CD4-positive, alpha-beta T cell (primary cell): Measurements from ENCODE around the gene LRRC8E. TPM values are rescaled to one million over a fixed set of nuclear protein-coding genes. Genes with fewer than 3 reads are reported as not detected.
A peak's percentile ranks its signal among the peaks of the same experiment; 100 is the strongest.
"Not testable (repeated sequence)": the region's sequence is repeated elsewhere in the genome, so short reads cannot be mapped to it uniquely, and the experiment has no call there.

Experiments
- ATAC-seq: fragments of 200-7000 bp; cut with Tn5 transposase; one replicate; pipeline ENCODE4 v1.10.0; 2022; ENCODE audit warnings: mild to moderate bottlenecking; ENCODE audit not compliant: poor library complexity
- CTCF ChIA-PET: fragments of 350-600 bp; sonication (Branson Sonifier 250); formaldehyde crosslinking; loops from one replicate; lab custom pipeline; 2021; ENCODE audit warnings: antibody characterized with exemption, inconsistent platforms; lab: Charles Lee
- POLR2A ChIA-PET: fragments of 350-600 bp; sonication (Branson Sonifier 250); formaldehyde crosslinking; loops from one replicate; lab custom pipeline; 2021; ENCODE audit warnings: antibody characterized with exemption, inconsistent platforms; lab: Charles Lee
- DNase-seq, 14 experiments: peaks; one replicate each; pipeline ENCODE4 v3.0.0-alpha.2; 2013 to 2020; ENCODE audit warnings: mixed read lengths in 2 of 14
- H3K27ac ChIP-seq, 2 donors: one replicate each; pipeline versions ENCODE4 v1.5.1 to v1.7.0; 2013; ENCODE audit warnings: low read length in 2 of 2, low read depth in 1 of 2, mild to moderate bottlenecking in 1 of 2
- H3K27me3 ChIP-seq, 2 experiments: 1 replicate in 1 of 2; 2 replicates in 1 of 2; pipeline versions ENCODE4 v1.6.1 to v1.7.0; 2013; ENCODE audit warnings: low read length in 2 of 2, control low read depth in 1 of 2, mild to moderate bottlenecking in 1 of 2, moderate library complexity in 1 of 2; ENCODE audit not compliant: insufficient read depth in 2 of 2, control insufficient read depth in 1 of 2
- H3K36me3 ChIP-seq: one replicate; pipeline ENCODE4 v1.6.1; 2013; ENCODE audit warnings: low read length, control low read depth; ENCODE audit not compliant: insufficient read depth
- H3K4me1 ChIP-seq: one replicate; pipeline ENCODE4 v1.6.1; 2013; ENCODE audit warnings: low read length, control low read depth; ENCODE audit not compliant: insufficient read depth
- H3K4me3 ChIP-seq: one replicate; pipeline ENCODE4 v1.5.1; 2013; ENCODE audit warnings: mild to moderate bottlenecking, low read length, moderate library complexity
- H3K9me3 ChIP-seq, 2 experiments: 1 replicate in 1 of 2; 2 replicates in 1 of 2; pipeline versions ENCODE4 v1.6.1 to v1.7.0; 2013; ENCODE audit warnings: low read length in 2 of 2, mild to moderate bottlenecking in 2 of 2, control low read depth in 1 of 2, moderate library complexity in 1 of 2; ENCODE audit not compliant: control insufficient read depth in 1 of 2, insufficient read depth in 1 of 2
- H3K27ac Mint-ChIP-seq: one replicate; pipeline ENCODE4 v1.8.0; 2020; ENCODE audit warnings: mixed read lengths
- H3K27me3 Mint-ChIP-seq: one replicate; pipeline ENCODE4 v1.8.0; 2021; ENCODE audit warnings: mixed read lengths
- H3K36me3 Mint-ChIP-seq: one replicate; pipeline ENCODE4 v1.8.0; 2021; ENCODE audit warnings: low read depth, mixed read lengths
- H3K4me1 Mint-ChIP-seq: one replicate; pipeline ENCODE4 v1.8.0; 2021; ENCODE audit warnings: low read depth, mixed read lengths
- H3K4me3 Mint-ChIP-seq: one replicate; pipeline ENCODE4 v1.8.0; 2020; ENCODE audit warnings: mild to moderate bottlenecking, mixed read lengths
- H3K9me3 Mint-ChIP-seq: one replicate; pipeline ENCODE4 v1.8.0; 2020; ENCODE audit warnings: mixed read lengths
- intact Hi-C, 2 experiments: fragments of 100-400 bp; cut with DNase I in 1 of 2; cut with micrococcal nuclease in 1 of 2; formaldehyde crosslinking; loops; one replicate each; pipeline versions ENCODE4 v1.15.1 to v1.9.0; 2023 to 2025; cut with DNase I, micrococcal nuclease
- total RNA-seq, 174 experiments: library from RNA in 2 of 174; stranded (reverse) in 2 of 174; gene quantifications; one replicate each; pipeline ENCODE4 v1.2.3 and lab custom pipeline; 2021 to 2026
- TF ChIP-seq, protein P1 (sequence below): fragments of 200-600 bp; IDR thresholded peaks from one replicate; pipeline ENCODE4 v1.8.0; 2022; ENCODE audit warnings: antibody characterized with exemption, mild to moderate bottlenecking

Gene LRRC8E
- total RNA-seq, 2 experiments from 2014 or later, result not detected

DNA sequence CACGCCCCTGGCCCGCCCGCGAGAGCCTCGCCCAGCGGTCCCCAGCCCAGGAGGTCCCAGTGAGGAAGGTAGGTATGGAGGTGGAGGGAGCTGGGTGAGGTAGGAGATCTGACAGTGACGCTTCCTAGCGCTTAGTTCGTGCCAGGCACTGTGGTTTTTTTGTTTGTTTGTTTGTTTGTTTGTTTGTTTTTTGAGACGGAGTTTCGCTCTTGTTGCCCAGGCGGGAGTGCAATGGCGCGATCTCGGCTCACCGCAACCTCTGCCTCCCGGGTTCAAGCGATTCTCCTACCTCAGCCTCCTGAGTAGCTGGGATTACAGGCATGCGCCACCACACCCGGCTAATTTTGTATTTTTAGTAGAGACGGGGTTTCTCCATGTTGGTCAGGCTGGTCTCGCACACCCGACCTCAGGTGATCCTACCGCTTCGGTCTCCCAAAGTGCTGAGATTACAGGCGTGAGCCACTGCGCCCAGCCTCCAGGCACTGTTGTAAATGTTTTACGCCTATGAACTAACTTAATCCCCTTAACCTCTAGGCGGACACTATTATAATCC lies 29.8 kb downstream of the LRRC8E start:
- H3K4me3 ChIP-seq, H3K27ac Mint-ChIP-seq, H3K9me3 ChIP-seq, H3K27ac ChIP-seq, H3K9me3 Mint-ChIP-seq, ATAC-seq, DNase-seq, intact Hi-C loops: not testable (repeated sequence)
- TF ChIP-seq, protein P1, sequence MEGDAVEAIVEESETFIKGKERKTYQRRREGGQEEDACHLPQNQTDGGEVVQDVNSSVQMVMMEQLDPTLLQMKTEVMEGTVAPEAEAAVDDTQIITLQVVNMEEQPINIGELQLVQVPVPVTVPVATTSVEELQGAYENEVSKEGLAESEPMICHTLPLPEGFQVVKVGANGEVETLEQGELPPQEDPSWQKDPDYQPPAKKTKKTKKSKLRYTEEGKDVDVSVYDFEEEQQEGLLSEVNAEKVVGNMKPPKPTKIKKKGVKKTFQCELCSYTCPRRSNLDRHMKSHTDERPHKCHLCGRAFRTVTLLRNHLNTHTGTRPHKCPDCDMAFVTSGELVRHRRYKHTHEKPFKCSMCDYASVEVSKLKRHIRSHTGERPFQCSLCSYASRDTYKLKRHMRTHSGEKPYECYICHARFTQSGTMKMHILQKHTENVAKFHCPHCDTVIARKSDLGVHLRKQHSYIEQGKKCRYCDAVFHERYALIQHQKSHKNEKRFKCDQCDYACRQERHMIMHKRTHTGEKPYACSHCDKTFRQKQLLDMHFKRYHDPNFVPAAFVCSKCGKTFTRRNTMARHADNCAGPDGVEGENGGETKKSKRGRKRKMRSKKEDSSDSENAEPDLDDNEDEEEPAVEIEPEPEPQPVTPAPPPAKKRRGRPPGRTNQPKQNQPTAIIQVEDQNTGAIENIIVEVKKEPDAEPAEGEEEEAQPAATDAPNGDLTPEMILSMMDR, result peak; percentile 33
- H3K4me3 Mint-ChIP-seq, result peak overlapping the region; percentile 71
- Histone ChIP-seq H3K36me3 (peaks cover 18% of the 10 kb centered on the region), H3K27me3 (peaks cover 34 to 35% of the 10 kb centered on the region in 2 experiments), H3K4me1 (peaks cover 64% of the 10 kb centered on the region)
- peaks cover 21% of the 10 kb centered on the region for H3K36me3 Mint-ChIP-seq
- H3K27me3 Mint-ChIP-seq, result peaks cover 39% of the 10 kb centered on the region
- ChIA-PET CTCF (interaction anchor here (1.0 to 5.6 kb wide), 6 partner anchors 9 to 84 kb away, joined by 4 to 43 read pairs (median 8); partner anchors contain the start of genes MAP2K7 and TIMM44), POLR2A (interaction anchor here (1.2 to 7.7 kb wide), 5 partner anchors 14 to 238 kb away, joined by 3 to 116 read pairs (median 11); partner anchors contain the start of genes ELAVL1, MAP2K7, TIMM44 and TRAPPC5)
- peaks cover 34% of the 10 kb centered on the region for H3K4me1 Mint-ChIP-seq

DNA sequence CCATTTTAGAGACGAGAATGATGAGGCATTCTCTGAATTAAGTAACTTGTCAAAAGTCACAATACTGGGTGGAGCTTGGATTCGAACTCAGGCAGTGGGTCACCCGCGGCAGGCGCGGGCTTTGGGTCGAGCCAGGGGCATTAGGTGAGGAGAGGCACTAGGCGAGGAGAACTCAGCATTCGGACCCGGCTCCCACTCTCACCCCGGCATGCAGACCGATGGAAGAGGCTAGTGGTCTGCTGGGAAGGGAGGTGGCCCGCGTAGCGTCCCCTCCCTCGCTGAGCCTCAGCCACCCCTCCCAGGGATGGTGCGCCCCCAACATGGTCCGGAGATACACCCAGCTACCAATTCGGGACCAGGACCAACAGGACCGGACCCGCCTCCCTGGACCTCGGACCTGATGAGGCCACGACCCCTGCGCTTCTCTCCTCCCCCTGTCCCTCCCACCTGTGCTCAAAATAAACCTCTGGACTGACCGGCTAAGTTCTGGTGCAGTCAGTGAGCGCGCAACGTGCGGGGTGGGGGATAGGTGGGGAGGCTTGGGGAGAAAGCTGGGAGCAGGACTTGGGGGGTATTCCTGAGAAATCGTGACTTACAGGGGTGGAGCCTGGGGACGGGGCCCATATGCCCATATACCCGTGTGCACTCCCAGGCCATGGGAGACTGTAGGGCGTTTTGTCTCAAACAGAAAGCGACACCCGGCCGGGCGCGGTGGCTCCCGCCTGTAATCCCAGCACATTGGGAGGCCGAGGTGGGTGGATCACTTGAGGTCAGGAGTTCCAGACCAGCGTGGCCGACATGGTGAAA lies 30.5 kb downstream of the LRRC8E start:
- no peak for ATAC-seq
- Histone ChIP-seq H3K27ac (no peak overlapping the region), H3K9me3 (peaks cover 0 to 9% of the 10 kb centered on the region in 2 experiments), H3K27me3 (peaks cover 34 to 35% of the 10 kb centered on the region in 2 experiments), H3K36me3 (peaks cover 18% of the 10 kb centered on the region), H3K4me3 (no peak overlapping the region), H3K4me1 (peaks cover 64% of the 10 kb centered on the region)
- POLR2A ChIA-PET, result interaction anchor here (1.2 to 7.7 kb wide), 9 partner anchors 15 to 395 kb away, joined by 3 to 116 read pairs (median 11); partner anchors contain the start of genes ELAVL1, MAP2K7, PET100 and PRR36
- H3K36me3 Mint-ChIP-seq, result peaks cover 21% of the 10 kb centered on the region
- no peaks in the 10 kb centered on the region for H3K9me3 Mint-ChIP-seq
- DNase-seq, result peak in 2 of 14 experiments; percentile 23 to 55
- H3K27ac Mint-ChIP-seq, result peak overlapping the region; percentile 79
- H3K4me1 Mint-ChIP-seq, result peaks cover 34% of the 10 kb centered on the region
- H3K27me3 Mint-ChIP-seq, result peaks cover 39% of the 10 kb centered on the region
- CTCF ChIA-PET, result interaction anchor here (1.2 to 5.6 kb wide), 5 partner anchors 16 to 238 kb away, joined by 3 to 43 read pairs (median 22); partner anchors contain the start of genes MAP2K7, TIMM44 and TRAPPC5
- TF ChIP-seq, protein P1, result no peak
- intact Hi-C loops, result no loop called here
- H3K4me3 Mint-ChIP-seq, result peak overlapping the region; percentile 94
